HG03139 (cell line): ENCODE measurements around the gene CATSPERZ.
"Not testable (repeated sequence)": the region's sequence is repeated elsewhere in the genome, so short reads cannot be mapped to it uniquely, and the experiment has no call there.

ENCODE experiments used
- ATAC-seq: cut with Tn5 transposase; IDR thresholded peaks from one replicate; pipeline ENCODE4 v1.9.1; 2021; ENCODE audit not compliant: unreplicated experiment

Gene CATSPERZ

DNA sequence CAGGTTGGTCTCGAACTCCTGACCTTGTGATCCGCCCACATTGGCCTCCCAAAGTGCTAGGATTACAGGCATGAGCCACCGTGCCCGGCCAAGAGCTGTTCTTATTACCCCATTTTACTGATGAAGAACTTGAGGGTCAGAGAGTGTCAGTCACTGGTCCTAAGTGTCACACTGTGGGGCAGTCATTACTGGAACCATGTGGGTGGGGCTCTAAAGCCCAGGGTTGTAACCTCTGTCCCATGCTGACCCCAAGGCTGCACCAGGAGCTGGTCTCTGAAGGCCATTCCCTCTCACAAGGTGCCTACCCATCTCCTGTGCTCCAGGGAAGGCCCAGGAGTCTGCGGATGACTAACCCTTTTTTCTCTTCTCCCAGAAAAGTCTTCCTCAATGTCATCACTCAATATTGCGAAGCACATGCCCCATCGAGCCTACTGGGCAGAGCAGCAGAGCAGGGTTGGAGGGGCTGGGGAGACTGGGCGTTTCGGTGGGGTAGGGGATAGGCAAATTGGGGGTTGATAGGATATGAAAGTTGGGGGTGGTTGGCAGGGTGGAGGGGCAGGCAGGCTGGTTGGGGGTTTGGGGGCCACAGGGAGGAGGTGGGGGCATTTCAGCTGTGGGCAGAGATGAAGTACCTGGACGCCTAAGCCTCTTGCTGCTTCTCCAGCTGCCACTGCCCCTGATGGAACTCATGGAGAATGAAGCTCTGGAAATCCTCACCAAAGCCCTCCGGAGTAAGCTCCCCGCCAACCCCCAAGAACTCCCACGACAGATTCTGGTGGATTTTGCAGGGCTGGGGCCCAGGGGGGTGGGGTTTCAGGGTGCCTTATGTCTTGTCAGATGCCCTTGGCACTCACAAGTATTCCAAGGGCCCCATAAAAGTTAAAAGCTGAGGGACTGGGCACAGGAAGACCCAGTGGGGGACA, 3.2 kb downstream of the CATSPERZ start:
- no peak for ATAC-seq

DNA sequence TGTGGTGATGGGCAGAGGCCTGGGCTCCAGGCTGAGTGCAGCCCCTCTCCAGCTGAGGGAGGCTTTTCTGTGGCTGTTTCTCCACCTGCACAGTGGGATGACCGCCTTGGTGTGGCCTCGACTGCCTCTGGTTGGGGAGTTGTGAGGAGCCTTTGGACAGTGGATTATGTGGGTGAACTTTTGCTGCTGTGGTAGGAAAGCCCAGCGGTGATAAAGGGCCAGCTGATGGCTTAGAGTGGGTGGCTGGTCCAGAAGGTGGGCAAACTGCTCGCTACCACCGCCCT, 3.8 kb downstream of the CATSPERZ start:
- ATAC-seq: no peak

DNA sequence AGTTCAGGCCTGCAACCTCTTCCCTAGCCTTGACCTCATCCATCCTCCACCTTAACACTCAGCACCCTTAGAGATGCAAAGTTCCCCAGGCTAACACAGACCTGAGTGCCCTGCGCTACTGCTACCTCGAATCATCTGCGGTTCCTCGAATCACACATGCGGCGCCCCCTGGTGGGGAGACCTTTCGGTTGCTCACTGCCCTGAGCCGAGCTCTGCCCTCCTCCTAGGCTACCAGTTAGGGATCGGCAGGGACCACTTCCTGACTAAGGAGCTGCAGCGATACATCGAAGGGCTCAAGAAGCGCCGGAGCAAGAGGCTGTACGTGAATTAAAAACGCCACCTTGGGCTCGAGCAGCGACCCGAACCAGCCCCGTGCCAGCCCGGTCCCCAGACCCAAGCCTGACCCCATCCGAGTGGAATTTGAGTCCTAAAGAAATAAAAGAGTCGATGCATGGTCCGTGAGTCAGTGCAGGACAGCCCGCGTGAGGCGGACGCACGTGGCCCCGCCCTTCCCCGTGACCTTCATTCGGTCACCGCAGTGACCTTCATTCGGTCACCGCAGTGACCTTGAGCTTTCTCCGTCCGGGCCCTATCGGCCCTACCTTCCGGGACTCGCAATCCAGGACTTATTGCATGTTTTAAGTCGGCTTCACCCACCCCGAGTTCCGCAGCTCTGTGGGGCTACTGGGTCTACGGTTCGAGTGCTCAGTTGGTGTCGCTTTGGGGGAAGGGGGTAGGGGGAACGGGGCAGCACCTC, 4.3 kb downstream of the CATSPERZ start:
- ATAC-seq: peak; percentile 38

DNA sequence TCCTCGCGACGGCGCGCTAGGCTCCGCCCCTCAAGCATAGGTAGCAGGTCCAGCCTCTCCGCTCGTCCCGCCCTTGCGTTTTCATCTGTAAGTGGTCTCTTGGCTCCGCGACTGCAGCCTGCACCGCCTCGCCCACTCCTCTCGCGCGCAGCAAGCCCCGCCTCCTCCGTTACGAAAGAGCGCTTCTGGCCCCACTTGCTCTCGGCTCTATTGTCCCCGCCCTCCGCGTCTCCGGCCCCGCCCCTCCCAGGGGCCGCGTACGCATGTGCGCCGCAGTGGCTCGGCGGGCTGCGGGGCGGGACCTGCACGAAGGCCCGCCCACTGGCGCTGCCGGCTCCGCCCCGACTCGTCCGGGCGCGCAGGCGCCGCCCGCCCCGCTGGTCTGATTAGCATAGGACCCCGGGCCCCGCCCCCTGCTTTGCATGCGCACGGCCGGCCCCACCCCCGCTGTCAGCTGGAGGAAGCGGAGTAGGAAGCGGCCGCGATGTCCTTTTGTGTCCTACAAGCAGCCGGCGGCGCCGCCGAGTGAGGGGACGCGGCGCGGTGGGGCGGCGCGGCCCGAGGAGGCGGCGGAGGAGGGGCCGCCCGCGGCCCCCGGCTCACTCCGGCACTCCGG, 5.0 kb downstream of the CATSPERZ start, which contains the start of gene ESRRA:
Gene ESRRA (plus strand): TSS at position 450 of the 616 bp plus-strand sequence. CDS start 1,656 bp downstream, outside the sequence.
- peak; percentile 63 for ATAC-seq

DNA sequence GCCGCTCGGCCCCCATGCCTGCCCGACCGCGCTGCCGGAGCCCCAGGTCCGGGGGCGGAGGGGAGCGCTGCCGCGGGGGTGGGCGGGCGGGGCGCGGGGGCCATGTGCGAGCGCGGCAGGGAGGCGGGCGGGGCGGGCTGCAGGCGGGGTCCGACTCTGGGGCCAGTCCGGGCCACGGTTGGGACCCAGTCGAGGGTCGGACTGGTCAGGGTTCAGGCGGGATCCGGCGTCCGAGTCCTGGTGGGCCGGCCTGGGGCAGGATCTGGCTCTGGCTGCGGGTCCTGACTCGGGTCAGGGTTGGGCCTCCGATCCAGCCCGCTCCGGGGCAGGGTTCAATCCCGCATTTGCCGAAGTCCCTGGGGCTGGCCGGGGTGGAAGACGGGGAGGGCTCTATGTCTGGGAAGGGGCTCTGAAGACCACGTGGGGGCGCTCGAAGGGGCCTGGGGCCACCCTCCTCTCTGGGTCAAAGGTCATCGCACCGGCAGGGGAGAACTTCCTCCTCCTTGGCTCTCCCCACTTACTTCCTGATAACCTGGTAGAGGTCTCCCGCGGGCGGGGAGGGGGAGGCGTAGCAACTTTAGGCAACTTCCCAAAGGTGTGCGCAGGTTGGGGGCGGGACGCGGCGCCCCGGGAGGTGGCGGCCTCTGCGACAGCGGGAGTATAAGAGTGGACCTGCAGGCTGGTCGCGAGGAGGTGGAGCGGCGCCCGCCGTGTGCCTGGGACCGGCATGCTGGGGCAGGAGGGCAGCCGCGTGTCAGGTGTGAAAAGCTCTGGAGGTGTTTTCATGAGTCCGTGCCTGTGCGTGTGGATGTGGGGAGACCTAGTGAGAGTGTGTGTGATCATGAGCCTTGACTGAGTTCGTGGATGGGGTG, 5.8 kb downstream of the CATSPERZ start:
- peak; percentile 26 for ATAC-seq

DNA sequence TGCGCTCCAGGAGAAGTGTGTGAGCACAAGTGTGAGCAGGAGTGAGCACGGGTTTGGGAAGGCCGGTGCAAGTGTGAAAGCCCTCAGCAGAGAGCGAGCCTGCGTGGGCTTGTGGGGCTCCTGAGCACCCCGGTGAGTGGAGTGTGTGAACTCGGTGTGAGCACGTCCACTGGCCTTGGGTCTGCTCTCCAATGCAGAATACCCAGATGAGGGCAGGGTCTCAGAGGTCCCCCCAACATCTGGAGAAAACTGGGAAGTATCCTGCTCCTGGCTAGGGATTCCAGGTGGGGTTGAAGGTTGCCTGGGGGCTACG, 6.4 kb downstream of the CATSPERZ start:
- ATAC-seq: no peak

DNA sequence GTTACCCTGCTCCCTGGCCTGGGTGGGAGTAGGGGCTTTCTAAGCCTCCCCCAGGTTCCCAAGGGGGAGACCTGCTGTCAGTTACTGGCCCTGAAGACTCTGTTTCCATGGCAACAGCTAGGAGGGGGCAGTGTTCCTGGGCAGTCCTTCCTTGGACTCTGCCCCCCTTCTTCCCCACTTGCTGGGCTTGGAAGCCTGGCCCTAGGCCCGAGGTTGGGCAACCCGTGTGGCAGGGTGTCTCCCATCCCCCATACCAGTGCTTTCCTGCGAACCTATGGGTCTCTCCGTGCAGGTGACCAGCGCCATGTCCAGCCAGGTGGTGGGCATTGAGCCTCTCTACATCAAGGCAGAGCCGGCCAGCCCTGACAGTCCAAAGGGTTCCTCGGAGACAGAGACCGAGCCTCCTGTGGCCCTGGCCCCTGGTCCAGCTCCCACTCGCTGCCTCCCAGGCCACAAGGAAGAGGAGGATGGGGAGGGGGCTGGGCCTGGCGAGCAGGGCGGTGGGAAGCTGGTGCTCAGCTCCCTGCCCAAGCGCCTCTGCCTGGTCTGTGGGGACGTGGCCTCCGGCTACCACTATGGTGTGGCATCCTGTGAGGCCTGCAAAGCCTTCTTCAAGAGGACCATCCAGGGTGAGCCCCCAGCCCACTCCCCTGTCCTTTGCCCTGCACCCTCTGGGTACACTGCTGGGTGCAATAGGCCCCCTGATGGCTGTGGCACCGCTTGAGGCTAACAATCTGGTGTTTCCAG, 6.9 kb downstream of the CATSPERZ start:
- no peak for ATAC-seq

DNA sequence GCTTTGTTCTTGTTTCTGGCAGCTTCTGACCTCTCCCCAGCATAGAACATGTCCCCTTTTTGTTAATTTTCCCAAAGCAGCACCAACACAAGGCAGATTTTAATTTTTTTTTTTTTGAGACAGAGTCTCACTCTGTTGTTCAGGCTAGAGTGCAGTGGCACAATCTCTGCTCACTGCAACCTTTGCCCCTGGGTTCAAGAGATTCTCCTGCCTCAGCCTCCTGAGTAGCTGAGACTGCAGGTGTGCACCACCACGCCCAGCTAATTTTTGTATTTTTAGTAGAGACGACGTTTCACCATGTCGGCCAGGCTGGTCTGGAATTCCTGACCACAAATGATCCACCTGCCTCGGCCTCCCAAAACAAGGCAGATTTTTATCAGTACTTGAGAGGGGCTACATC, 7.6 kb downstream of the CATSPERZ start:
- ATAC-seq: not testable (repeated sequence)

DNA sequence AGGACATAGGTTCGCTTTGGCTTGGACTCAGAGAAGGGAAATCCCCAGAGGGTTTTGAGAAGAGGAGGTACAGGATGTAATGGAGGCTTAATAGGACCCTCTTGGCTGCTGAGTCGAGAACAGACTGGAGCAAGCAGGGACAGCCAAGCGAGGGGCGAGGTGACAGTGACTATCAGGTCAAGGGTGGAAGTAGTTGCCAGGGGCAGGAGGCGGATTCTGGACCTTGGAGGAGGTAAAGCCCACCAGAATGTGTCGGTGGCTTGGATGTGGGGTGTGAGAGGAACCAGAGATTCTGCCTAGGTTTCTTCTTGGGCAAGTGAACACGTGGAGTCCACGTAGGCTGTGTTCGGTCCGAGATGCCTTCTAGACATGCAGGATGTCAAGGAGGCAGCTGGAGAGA, 12.8 kb downstream of the CATSPERZ start:
- no peak for ATAC-seq

DNA sequence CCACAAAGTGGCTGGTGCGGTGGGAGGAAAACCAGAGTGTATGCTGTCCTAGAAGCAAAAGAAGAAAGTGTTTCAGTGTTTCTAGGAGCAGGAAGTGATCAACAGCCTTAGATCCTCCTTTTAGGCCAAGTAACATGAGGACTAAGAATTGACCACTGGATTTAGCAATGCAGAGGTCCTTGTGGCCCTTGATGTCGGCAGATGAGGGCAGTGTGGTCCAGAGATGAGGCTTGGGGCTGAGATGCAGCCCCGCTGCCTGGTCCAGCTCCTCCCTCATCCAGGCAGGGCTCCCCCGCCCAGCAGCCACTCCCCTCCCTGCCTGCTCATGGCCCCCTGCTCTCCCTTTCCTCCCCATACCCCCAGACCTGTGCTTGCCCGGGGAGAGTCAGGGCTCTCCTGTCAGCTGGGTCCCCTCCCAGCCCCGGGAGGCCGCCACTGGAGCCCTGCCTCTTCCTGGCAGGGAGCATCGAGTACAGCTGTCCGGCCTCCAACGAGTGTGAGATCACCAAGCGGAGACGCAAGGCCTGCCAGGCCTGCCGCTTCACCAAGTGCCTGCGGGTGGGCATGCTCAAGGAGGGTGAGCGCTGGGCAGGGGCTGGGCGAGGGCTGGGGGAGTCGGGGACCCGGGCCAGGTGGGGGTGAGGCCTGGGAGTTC, 13.5 kb downstream of the CATSPERZ start:
- no peak for ATAC-seq

DNA sequence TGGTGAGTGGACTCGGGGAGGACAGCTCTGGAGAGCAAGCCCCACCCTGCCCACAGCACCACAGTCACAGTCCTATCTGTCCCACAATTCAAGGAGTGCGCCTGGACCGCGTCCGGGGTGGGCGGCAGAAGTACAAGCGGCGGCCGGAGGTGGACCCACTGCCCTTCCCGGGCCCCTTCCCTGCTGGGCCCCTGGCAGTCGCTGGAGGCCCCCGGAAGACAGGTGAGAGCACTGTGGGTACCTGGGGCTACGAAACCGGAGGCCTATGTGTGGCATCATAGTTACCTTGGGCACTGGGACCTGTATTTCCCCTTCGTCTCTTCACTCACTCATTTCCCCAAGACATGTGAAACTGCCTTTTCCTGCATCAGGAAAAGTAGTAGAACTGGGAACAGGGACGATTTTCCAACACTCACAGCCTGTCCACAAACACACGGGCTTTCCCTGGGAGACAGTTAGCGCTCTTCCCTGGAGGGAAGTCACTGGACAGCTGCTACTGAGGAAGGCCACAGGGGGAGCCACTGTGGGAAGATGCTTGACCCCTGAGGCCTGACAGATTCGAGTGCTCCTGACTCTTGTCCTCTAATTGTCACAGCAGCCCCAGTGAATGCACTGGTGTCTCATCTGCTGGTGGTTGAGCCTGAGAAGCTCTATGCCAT, 14.1 kb downstream of the CATSPERZ start:
- no peak for ATAC-seq

DNA sequence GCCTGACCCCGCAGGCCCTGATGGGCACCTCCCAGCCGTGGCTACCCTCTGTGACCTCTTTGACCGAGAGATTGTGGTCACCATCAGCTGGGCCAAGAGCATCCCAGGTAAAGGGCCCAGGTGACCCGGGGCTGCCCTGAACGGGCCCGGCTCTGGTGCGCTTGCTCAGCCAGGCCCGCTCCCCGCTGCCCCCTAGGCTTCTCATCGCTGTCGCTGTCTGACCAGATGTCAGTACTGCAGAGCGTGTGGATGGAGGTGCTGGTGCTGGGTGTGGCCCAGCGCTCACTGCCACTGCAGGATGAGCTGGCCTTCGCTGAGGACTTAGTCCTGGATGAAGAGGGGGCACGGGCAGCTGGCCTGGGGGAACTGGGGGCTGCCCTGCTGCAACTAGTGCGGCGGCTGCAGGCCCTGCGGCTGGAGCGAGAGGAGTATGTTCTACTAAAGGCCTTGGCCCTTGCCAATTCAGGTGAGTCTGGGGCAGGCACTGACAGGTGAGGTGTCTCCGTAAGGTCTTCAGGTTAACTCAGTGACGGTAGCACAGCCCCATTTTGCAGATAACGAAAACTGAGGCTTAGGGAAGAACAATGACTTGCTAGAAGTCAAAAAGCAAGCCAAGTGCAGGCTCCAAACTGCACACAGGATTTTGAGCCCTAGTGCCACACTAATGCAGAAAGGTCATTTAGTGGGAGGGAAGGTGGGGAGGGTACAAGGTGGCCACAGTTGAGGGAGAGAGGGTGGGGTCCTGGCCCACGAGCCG, 14.8 kb downstream of the CATSPERZ start:
- ATAC-seq: no peak

DNA sequence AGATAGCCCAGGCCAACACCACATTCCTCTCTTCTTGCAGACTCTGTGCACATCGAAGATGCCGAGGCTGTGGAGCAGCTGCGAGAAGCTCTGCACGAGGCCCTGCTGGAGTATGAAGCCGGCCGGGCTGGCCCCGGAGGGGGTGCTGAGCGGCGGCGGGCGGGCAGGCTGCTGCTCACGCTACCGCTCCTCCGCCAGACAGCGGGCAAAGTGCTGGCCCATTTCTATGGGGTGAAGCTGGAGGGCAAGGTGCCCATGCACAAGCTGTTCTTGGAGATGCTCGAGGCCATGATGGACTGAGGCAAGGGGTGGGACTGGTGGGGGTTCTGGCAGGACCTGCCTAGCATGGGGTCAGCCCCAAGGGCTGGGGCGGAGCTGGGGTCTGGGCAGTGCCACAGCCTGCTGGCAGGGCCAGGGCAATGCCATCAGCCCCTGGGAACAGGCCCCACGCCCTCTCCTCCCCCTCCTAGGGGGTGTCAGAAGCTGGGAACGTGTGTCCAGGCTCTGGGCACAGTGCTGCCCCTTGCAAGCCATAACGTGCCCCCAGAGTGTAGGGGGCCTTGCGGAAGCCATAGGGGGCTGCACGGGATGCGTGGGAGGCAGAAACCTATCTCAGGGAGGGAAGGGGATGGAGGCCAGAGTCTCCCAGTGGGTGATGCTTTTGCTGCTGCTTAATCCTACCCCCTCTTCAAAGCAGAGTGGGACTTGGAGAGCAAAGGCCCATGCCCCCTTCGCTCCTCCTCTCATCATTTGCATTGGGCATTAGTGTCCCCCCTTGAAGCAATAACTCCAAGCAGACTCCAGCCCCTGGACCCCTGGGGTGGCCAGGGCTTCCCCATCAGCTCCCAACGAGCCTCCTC, 15.7 kb downstream of the CATSPERZ start:
- not testable (repeated sequence) for ATAC-seq

DNA sequence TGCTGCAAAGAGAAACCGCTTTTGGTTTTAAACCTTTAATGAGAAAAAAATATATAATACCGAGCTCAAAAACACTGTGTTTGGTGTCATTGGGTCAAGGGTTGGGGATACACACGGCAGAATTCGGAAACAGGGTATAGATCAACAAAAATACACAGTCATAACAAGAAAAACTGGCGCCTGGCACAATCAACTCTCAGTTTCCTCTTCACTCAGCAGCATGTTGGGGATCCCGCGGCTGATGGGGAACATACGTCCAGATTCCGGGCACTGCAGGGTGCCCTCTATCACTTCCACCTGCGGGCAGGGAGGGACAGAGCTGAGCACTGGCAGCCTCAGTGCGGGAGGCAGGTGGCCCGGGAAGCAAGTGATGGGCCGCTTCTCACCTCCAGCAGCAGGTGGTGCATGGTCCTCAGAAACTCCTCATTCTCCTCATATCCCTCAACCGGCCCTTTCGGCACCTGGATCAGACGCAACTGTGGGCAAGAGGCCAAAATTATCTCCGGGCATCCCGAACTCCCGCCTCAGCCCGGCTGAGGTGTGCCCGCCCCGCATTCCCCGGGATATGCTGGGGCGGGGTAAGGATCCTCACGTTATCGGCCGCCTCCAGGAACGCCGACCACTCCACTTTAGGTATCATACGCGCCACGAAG, 16.6 kb downstream of the CATSPERZ start:
- no peak for ATAC-seq

DNA sequence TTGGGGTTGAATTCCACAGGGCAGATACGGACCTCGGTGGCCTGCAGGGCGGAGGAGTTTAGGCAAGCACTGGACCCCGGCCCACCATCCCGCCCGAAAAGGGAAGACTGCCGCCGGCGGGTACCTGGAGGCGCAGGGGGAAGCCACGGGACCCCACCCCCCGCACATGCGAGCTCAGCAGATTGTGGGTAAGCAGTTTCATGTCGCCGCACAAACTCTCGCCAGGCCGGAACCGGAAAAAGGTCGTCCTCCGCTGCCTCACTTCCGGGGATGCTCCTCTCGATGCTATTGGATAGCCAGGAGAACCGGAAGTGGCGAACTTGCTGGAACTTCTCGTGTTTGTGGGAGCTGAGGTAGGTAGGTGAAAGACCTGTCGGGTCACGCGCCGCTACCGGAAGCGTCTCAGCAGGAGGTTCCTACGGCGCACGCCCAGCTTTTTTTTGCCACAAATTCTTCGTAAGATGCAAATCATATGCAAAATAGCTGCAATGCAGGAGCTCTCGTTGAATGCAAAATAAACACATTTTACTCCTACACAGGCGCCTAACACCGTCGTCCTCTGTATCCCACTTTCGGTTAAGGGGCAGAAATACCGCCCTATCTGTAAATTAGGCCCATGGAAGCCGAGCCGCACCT, 17.3 kb downstream of the CATSPERZ start, which contains the start of gene TRMT112:
Gene TRMT112 (minus strand): TSS at position 235 of the 636 bp plus-strand sequence. CDS start 33 bp downstream, at position 202.
- ATAC-seq: peak; percentile 52

DNA sequence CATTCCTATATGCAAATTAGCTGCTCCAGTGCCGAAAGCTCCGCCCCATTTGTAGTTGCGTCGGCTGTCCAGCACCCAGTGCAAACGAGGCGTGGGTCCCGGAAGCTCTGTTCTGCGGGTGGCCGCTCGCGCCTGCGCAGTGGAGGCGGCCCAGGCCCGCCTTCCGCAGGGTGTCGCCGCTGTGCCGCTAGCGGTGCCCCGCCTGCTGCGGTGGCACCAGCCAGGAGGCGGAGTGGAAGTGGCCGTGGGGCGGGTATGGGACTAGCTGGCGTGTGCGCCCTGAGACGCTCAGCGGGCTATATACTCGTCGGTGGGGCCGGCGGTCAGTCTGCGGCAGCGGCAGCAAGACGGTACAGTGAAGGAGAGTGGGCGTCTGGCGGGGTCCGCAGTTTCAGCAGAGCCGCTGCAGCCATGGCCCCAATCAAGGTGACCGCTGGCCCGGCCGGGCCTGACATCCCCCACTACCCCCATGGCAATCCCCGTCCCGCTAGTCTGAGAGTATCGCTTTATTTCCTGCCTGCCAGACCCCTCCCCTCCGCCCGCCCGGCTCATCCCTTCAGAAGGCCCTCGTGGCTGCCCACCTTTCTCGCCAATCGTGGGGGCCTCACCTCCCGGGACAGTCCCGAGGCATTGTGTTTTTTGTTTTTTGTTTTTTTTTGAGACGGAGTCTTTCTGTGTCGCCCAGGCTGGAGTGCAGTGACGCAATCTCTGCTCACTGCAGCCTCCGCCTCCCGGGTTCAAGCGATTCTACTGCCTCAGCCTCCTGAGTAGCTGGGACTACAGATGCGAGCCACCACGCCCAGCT, 18.0 kb downstream of the CATSPERZ start, which contains the start of gene PRDX5:
Gene PRDX5 (plus strand): TSS at position 161 of the 805 bp plus-strand sequence. CDS start 95 bp downstream, at position 256.
- ATAC-seq: peak; percentile 61
